ENCODE measurements around the gene TUBGCP3. TPM values are rescaled to one million over a fixed set of nuclear protein-coding genes. Genes with fewer than 3 reads are reported as not detected.

TUBGCP3 gene
- total RNA-seq, 3 donors from 2014 or later (not counting 1 experiment from before 2014, with no cell fraction given), result 43.0 to 57.9 (median 53.6) TPM

GRCh38 chr13:112521073-112521685 is 66.8 kb downstream of the TUBGCP3 start:
- no peak overlapping the region for H3K27ac ChIP-seq (ENCODE audit: low read length)
- WGBS (ENCODE audit: insufficient coverage), result 91% methylated on average over 3 of the region's 3 CpGs
- TF ChIP-seq, protein P1, sequence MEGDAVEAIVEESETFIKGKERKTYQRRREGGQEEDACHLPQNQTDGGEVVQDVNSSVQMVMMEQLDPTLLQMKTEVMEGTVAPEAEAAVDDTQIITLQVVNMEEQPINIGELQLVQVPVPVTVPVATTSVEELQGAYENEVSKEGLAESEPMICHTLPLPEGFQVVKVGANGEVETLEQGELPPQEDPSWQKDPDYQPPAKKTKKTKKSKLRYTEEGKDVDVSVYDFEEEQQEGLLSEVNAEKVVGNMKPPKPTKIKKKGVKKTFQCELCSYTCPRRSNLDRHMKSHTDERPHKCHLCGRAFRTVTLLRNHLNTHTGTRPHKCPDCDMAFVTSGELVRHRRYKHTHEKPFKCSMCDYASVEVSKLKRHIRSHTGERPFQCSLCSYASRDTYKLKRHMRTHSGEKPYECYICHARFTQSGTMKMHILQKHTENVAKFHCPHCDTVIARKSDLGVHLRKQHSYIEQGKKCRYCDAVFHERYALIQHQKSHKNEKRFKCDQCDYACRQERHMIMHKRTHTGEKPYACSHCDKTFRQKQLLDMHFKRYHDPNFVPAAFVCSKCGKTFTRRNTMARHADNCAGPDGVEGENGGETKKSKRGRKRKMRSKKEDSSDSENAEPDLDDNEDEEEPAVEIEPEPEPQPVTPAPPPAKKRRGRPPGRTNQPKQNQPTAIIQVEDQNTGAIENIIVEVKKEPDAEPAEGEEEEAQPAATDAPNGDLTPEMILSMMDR (IDR thresholded peaks at IDR 0.05), result no peak
- no peaks in the 10 kb centered on the region for H3K9me3 ChIP-seq (ENCODE audit: control insufficient read depth, insufficient read depth, low read length)
- no peak overlapping the region for H3K4me3 ChIP-seq (ENCODE audit: low read length)
- intact Hi-C loops (cut with micrococcal nuclease), result no loop called here
- H3K9me3 Mint-ChIP-seq, result no peaks in the 10 kb centered on the region
- H3K36me3 Mint-ChIP-seq, result no peaks in the 10 kb centered on the region
- peaks cover 28% of the 10 kb centered on the region for H3K36me3 ChIP-seq (ENCODE audit: control insufficient read depth, insufficient read depth, low read length)
- ATAC-seq (no peak), DNase-seq (no peak)
- no peaks in the 10 kb centered on the region for H3K27me3 ChIP-seq (ENCODE audit: control insufficient read depth, insufficient read depth, low read length)
- no peaks in the 10 kb centered on the region for H3K27me3 Mint-ChIP-seq (ENCODE audit: low read depth in 2 of 2)
- H3K4me1 Mint-ChIP-seq, result no peaks in the 10 kb centered on the region
- no peak overlapping the region for H3K27ac Mint-ChIP-seq
- no peaks in the 10 kb centered on the region for H3K4me1 ChIP-seq (ENCODE audit: control insufficient read depth, insufficient read depth, low read length)
- no peak overlapping the region for H3K4me3 Mint-ChIP-seq

DNA sequence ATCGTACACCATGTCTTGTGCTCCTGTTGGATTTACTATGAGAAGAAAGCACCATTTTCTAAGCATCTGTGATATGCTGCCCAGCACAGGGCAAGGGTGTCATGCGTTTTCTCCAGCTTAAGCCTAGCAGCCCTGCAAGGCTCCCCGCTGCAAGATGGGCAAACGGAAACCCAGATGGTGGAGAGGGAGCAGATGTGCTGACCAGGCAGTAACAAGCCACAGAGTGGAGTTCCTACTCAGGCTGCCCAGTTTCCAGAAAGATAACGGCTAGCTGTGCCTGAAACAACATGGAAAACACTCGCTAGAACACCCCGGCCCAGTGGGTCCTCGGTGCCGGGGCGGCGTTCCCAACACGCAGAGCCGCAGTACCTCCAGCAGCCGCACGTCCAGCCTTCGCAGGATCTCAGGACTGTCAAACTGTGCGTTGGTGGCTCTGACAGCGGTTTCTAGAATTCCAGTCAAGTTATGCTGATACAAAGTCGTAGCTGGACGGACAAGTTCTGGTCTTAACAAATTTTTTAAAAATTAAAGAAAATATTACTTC is 68.4 kb downstream of the TUBGCP3 start:
- Histone ChIP-seq H3K9me3 (ENCODE audit: control insufficient read depth, insufficient read depth, low read length) (no peaks in the 10 kb centered on the region), H3K36me3 (ENCODE audit: control insufficient read depth, insufficient read depth, low read length) (peaks cover 36% of the 10 kb centered on the region), H3K27ac (ENCODE audit: low read length) (no peak overlapping the region), H3K27me3 (ENCODE audit: control insufficient read depth, insufficient read depth, low read length) (no peaks in the 10 kb centered on the region), H3K4me1 (ENCODE audit: control insufficient read depth, insufficient read depth, low read length) (no peaks in the 10 kb centered on the region), H3K4me3 (ENCODE audit: low read length) (no peak overlapping the region)
- H3K36me3 Mint-ChIP-seq, result no peaks in the 10 kb centered on the region
- no peak for DNase-seq
- WGBS (ENCODE audit: insufficient coverage), result 96% methylated on average over 20 of the region's 20 CpGs
- H3K27me3 Mint-ChIP-seq (ENCODE audit: low read depth in 2 of 2), result no peaks in the 10 kb centered on the region
- no peak for ATAC-seq
- no peaks in the 10 kb centered on the region for H3K9me3 Mint-ChIP-seq
- H3K27ac Mint-ChIP-seq, result no peak overlapping the region
- H3K4me1 Mint-ChIP-seq, result no peaks in the 10 kb centered on the region
- intact Hi-C loops (cut with micrococcal nuclease), result no loop called here
- no peak overlapping the region for H3K4me3 Mint-ChIP-seq
- TF ChIP-seq, protein P1 (IDR thresholded peaks at IDR 0.05), result no peak

- DNase-seq (no peak), ATAC-seq (no peak)
- peaks cover 1% of the 10 kb centered on the region for H3K4me1 ChIP-seq (ENCODE audit: control insufficient read depth, insufficient read depth, low read length)
- no peaks in the 10 kb centered on the region for H3K27me3 Mint-ChIP-seq (ENCODE audit: low read depth in 2 of 2)
- 97% methylated on average over 13 of the region's 13 CpGs for WGBS (ENCODE audit: insufficient coverage)
- no peaks in the 10 kb centered on the region for H3K9me3 ChIP-seq (ENCODE audit: control insufficient read depth, insufficient read depth, low read length)
- intact Hi-C loops (cut with micrococcal nuclease), result no loop called here
- H3K4me3 Mint-ChIP-seq, result no peak overlapping the region
- H3K4me3 ChIP-seq (ENCODE audit: low read length), result no peak overlapping the region
- peaks cover 4 to 6% of the 10 kb centered on the region in 2 donors for H3K4me1 Mint-ChIP-seq
- no peak overlapping the region for H3K27ac ChIP-seq (ENCODE audit: low read length)
- H3K27ac Mint-ChIP-seq, result no peak overlapping the region
- no peaks in the 10 kb centered on the region for H3K9me3 Mint-ChIP-seq
- TF ChIP-seq, protein P1 (IDR thresholded peaks at IDR 0.05), result no peak
- H3K36me3 Mint-ChIP-seq, result no peaks in the 10 kb centered on the region
- no peaks in the 10 kb centered on the region for H3K27me3 ChIP-seq (ENCODE audit: control insufficient read depth, insufficient read depth, low read length)
- H3K36me3 ChIP-seq (ENCODE audit: control insufficient read depth, insufficient read depth, low read length), result peaks cover 37% of the 10 kb centered on the region
Measured at GRCh38 chr13:112516218-112516617, 71.7 kb downstream of the TUBGCP3 start.

GRCh38 chr13:112513761-112514160 is 74.2 kb downstream of the TUBGCP3 start:
- Mint-ChIP-seq H3K4me3 (no peak overlapping the region), H3K27me3 (ENCODE audit: low read depth in 2 of 2) (no peaks in the 10 kb centered on the region), H3K27ac (no peak overlapping the region), H3K36me3 (no peaks in the 10 kb centered on the region), H3K4me1 (peaks cover 17 to 18% of the 10 kb centered on the region in 2 donors), H3K9me3 (no peaks in the 10 kb centered on the region)
- TF ChIP-seq, protein P1 (IDR thresholded peaks at IDR 0.05), result no peak
- Histone ChIP-seq H3K36me3 (ENCODE audit: control insufficient read depth, insufficient read depth, low read length) (peaks cover 39% of the 10 kb centered on the region), H3K4me1 (ENCODE audit: control insufficient read depth, insufficient read depth, low read length) (peaks cover 8% of the 10 kb centered on the region), H3K27me3 (ENCODE audit: control insufficient read depth, insufficient read depth, low read length) (no peaks in the 10 kb centered on the region), H3K27ac (ENCODE audit: low read length) (no peak overlapping the region), H3K9me3 (ENCODE audit: control insufficient read depth, insufficient read depth, low read length) (no peaks in the 10 kb centered on the region), H3K4me3 (ENCODE audit: low read length) (no peak overlapping the region)
- WGBS (ENCODE audit: insufficient coverage), result 96% methylated on average over 4 of the region's 6 CpGs
- no peak for DNase-seq
- no peak for ATAC-seq
- intact Hi-C loops (cut with micrococcal nuclease), result no loop called here
